Activated naive CD8-positive, alpha-beta T cell (primary cell): Measurements from ENCODE around the gene KIFC3.
A peak's percentile ranks its signal among the peaks of the same experiment; 100 is the strongest.
"Not testable (repeated sequence)": the region's sequence is repeated elsewhere in the genome, so short reads cannot be mapped to it uniquely, and the experiment has no call there.

Experiments
- H3K27ac Mint-ChIP-seq: one replicate; pipeline ENCODE4 v1.8.0; 2021; ENCODE audit warnings: mixed read lengths
- H3K27me3 Mint-ChIP-seq: one replicate; pipeline ENCODE4 v1.8.0; 2021; ENCODE audit warnings: mixed read lengths
- H3K36me3 Mint-ChIP-seq: one replicate; pipeline ENCODE4 v1.8.0; 2021; ENCODE audit warnings: mixed read lengths
- H3K4me1 Mint-ChIP-seq: one replicate; pipeline ENCODE4 v1.8.0; 2021; ENCODE audit warnings: low read depth, mixed read lengths
- H3K4me3 Mint-ChIP-seq: one replicate; pipeline ENCODE4 v1.8.0; 2021; ENCODE audit warnings: mild to moderate bottlenecking, mixed read lengths
- H3K9me3 Mint-ChIP-seq: one replicate; pipeline ENCODE4 v1.8.0; 2021; ENCODE audit warnings: low read depth, mixed read lengths

Gene KIFC3

GRCh38 chr16:57802341-57803133 is at the start of gene KIFC3:
Gene KIFC3, minus strand, starts transcription at chr16:57802491. Its CDS starts 4,248 bp downstream, at chr16:57798243.
- Mint-ChIP-seq H3K27me3 (peaks cover 13% of the 10 kb centered on the region), H3K4me3 (peak within 1 kb of the TSS; percentile 94), H3K9me3 (no peaks in the 10 kb centered on the region), H3K36me3 (no peaks in the 10 kb centered on the region), H3K27ac (peak within 1 kb of the TSS; percentile 97), H3K4me1 (peaks cover 29% of the 10 kb centered on the region)

- H3K4me1 Mint-ChIP-seq = peaks cover 11% of the 10 kb centered on the region
- H3K9me3 Mint-ChIP-seq = no peaks in the 10 kb centered on the region
- H3K27ac Mint-ChIP-seq = no peak overlapping the region
- no peaks in the 10 kb centered on the region for H3K27me3 Mint-ChIP-seq
- H3K36me3 Mint-ChIP-seq = no peaks in the 10 kb centered on the region
- no peak overlapping the region for H3K4me3 Mint-ChIP-seq
Measured at GRCh38 chr16:57848181-57848580, 45.9 kb upstream of the KIFC3 start.

DNA sequence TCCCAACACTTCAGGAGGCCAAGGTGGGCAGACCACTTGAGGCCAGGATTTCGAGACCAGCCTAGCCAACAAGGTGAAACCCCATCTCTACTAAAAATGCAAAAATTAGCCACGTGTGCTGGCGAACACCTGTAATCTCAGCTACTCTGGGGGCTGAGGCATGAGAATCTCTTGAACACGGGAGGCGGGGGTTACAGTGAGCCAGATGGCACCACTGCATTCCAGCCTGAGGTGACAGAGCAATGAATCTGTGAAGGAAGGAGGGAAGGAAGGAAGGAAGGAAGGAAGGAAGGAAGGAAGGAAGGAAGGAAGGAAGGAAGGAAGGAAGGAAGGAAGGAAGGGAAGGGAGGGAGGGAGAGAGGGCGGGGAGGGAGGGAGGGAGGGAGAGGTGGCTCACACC is 44.6 kb upstream of the KIFC3 start:
- not testable (repeated sequence) for H3K27me3 Mint-ChIP-seq, H3K36me3 Mint-ChIP-seq, H3K4me3 Mint-ChIP-seq, H3K27ac Mint-ChIP-seq, H3K9me3 Mint-ChIP-seq
- H3K4me1 Mint-ChIP-seq = peaks cover 11% of the 10 kb centered on the region

DNA sequence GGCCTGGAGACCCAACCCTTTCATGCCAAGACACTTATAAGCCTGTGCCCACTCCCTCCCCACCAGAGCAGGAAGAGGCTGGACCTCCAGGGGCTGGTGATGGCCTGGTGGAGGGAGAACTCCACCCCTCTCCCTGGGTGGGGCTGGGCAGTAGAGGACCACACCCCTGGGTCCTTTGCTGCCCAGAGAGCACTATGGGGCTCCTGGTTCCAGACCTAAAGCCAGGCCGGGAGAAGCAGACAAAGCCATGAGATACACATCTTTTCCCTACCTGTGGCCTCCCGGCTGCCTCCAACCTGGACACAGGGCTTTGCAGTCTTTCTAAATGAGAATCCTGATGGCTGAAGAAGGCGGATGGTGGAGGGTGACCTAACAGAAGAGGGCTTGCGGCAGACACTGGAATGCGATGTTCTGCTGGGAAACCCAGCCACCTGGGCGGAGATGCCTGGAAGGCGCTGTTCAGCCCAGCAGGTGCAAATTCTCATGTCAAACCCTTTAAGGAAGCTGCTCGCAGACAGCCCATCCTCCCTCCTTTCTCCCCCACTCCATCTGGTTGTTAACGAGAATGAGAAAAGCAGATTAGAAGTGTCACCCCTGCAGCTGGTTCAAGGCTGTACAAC is 43.9 kb upstream of the KIFC3 start:
- no peak overlapping the region for H3K27ac Mint-ChIP-seq
- H3K36me3 Mint-ChIP-seq = no peaks in the 10 kb centered on the region
- no peaks in the 10 kb centered on the region for H3K27me3 Mint-ChIP-seq
- H3K4me1 Mint-ChIP-seq = peaks cover 11% of the 10 kb centered on the region
- no peaks in the 10 kb centered on the region for H3K9me3 Mint-ChIP-seq
- H3K4me3 Mint-ChIP-seq = no peak overlapping the region

- Mint-ChIP-seq H3K27ac (no peak overlapping the region), H3K9me3 (no peaks in the 10 kb centered on the region), H3K36me3 (no peaks in the 10 kb centered on the region), H3K27me3 (no peaks in the 10 kb centered on the region), H3K4me1 (peaks cover 11% of the 10 kb centered on the region), H3K4me3 (no peak overlapping the region)
Measured at GRCh38 chr16:57845115-57845514, 42.8 kb upstream of the KIFC3 start.

DNA sequence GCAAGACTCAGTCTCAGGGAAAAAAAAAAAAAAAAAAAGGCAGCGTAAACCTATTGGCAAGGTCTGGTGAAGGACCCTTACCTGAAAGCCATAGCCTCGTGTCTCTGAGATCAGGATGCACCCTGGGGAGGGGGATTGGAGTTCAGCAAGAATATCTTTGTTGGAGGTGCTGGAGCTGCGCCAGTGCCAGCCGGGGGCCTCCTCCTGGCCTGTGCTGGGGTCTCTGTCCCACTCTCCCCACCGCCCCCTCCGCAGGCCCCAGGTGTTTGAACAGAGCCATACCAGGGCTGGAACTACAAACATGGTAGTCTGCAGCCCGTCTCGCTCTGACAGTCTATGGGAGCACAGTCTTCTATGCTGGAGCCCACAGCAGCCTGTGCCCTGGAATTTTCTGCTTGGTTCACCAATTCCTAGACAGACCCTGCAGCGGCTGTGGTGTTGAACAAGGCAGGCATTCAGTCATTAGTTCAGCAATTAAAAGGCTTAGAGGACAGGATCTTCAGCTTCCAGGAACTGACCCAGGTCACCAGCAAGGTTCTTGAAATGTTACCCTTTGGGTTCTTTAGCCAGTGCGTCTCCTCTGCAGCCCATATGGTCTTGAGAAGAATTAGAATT is 42.2 kb upstream of the KIFC3 start:
- Mint-ChIP-seq H3K27ac (no peak overlapping the region), H3K27me3 (no peaks in the 10 kb centered on the region), H3K36me3 (no peaks in the 10 kb centered on the region), H3K4me3 (no peak overlapping the region), H3K4me1 (peaks cover 11% of the 10 kb centered on the region), H3K9me3 (no peaks in the 10 kb centered on the region)

- Mint-ChIP-seq H3K36me3 (no peaks in the 10 kb centered on the region), H3K27me3 (no peaks in the 10 kb centered on the region), H3K4me1 (peaks cover 11% of the 10 kb centered on the region), H3K4me3 (no peak overlapping the region), H3K27ac (no peak overlapping the region), H3K9me3 (no peaks in the 10 kb centered on the region)
Measured at GRCh38 chr16:57843400-57843799, 41.1 kb upstream of the KIFC3 start.

DNA sequence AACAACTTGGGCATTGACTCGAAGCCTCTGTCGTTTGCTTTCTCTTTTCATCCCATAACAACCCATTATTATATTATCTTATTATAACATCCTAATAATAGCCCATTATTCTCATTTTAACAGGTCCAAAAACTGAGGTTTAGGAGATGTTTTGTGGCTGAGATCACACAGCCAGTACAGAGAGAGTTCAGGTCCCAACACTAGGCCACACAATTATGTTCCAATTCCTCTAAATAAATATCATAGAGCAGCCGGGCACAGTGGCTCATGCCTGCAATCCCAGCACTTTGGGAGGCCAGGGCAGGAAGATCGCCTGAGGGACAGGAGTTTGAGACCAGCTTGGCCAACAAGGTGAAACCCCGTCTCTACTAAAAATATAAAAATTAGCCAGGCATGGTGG is 40.3 kb upstream of the KIFC3 start:
- no peak overlapping the region for H3K4me3 Mint-ChIP-seq
- H3K36me3 Mint-ChIP-seq = no peaks in the 10 kb centered on the region
- peaks cover 11% of the 10 kb centered on the region for H3K4me1 Mint-ChIP-seq
- H3K27ac Mint-ChIP-seq = no peak overlapping the region
- no peaks in the 10 kb centered on the region for H3K27me3 Mint-ChIP-seq
- H3K9me3 Mint-ChIP-seq = no peaks in the 10 kb centered on the region

GRCh38 chr16:57840833-57841232 is 38.5 kb upstream of the KIFC3 start:
- H3K36me3 Mint-ChIP-seq = no peaks in the 10 kb centered on the region
- H3K9me3 Mint-ChIP-seq = no peaks in the 10 kb centered on the region
- no peak overlapping the region for H3K27ac Mint-ChIP-seq
- H3K27me3 Mint-ChIP-seq = no peaks in the 10 kb centered on the region
- peaks cover 6% of the 10 kb centered on the region for H3K4me1 Mint-ChIP-seq
- H3K4me3 Mint-ChIP-seq = no peak overlapping the region

- Mint-ChIP-seq H3K4me1 (no peaks in the 10 kb centered on the region), H3K27ac (no peak overlapping the region), H3K9me3 (no peaks in the 10 kb centered on the region), H3K36me3 (no peaks in the 10 kb centered on the region), H3K27me3 (no peaks in the 10 kb centered on the region), H3K4me3 (no peak overlapping the region)
Measured at GRCh38 chr16:57838161-57838560, 35.9 kb upstream of the KIFC3 start.

DNA sequence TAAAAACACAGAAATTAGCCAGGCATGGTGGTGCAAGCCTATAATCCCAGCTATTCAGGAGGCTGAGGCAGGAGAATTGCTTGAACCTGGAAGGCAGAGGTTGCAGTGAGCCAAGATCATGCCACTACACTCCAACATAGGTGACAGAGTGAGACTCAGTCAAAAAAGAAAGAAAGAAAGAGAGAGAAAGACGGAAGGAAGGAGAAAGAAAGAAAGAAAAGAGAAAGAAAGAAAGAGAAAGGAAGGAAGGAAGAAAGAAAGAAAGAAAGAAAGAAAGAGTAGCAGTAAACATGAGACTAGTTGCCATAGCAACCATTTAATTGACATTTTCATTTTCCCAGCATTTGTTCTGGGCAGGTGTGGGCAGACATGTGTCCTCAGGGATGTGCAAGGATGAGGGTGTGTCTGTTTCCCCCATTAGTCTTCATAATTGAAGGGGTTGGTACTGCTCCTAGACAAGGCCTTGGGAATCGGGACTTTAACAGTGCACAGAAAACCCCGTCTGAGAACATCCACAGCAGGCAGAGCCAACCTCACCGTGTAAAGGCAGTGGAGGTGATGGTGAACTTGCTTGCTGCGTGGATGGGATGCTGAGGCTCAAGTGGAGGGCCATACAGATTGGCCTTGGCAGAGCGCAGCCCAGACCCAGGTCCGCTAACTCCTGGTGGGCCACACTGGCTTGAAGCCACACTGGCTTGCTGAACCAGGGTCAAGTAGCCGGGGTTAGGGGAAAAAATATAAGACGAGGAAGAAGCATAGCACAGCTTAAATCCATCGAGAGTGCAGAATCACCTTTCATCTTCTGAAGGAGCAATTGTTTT is 35.2 kb upstream of the KIFC3 start:
- Mint-ChIP-seq H3K36me3 (no peaks in the 10 kb centered on the region), H3K4me3 (no peak overlapping the region), H3K9me3 (no peaks in the 10 kb centered on the region), H3K27me3 (no peaks in the 10 kb centered on the region), H3K27ac (no peak overlapping the region), H3K4me1 (no peaks in the 10 kb centered on the region)

GRCh38 chr16:57835439-57835838 is 33.1 kb upstream of the KIFC3 start:
- H3K4me1 Mint-ChIP-seq, H3K36me3 Mint-ChIP-seq, H3K27ac Mint-ChIP-seq, H3K27me3 Mint-ChIP-seq, H3K9me3 Mint-ChIP-seq, H3K4me3 Mint-ChIP-seq: not testable (repeated sequence)

DNA sequence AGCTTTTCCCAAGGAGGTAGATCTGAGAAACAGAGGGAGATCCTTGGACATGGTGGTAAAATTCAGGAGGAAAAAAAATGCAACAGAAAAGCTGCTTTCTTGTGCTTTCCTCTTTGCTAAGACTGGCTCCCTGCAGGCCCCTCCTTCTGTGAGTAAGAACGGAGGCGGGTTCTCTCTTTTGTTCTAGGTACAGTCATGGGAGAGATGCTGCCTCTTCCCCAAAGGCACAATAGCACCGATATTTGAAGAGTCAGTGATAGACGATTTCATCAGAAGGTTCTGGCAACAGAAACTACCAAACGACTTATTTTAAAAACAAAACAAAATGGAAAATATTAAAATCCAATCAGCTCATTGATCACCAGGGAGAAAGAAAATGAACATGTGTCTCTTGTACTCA is 32.6 kb upstream of the KIFC3 start:
- H3K27ac Mint-ChIP-seq = no peak overlapping the region
- no peaks in the 10 kb centered on the region for H3K36me3 Mint-ChIP-seq
- H3K4me3 Mint-ChIP-seq = no peak overlapping the region
- H3K9me3 Mint-ChIP-seq = no peaks in the 10 kb centered on the region
- H3K27me3 Mint-ChIP-seq = no peaks in the 10 kb centered on the region
- H3K4me1 Mint-ChIP-seq = no peaks in the 10 kb centered on the region

- Mint-ChIP-seq H3K27me3 (no peaks in the 10 kb centered on the region), H3K27ac (no peak overlapping the region), H3K4me3 (no peak overlapping the region), H3K4me1 (no peaks in the 10 kb centered on the region), H3K36me3 (no peaks in the 10 kb centered on the region), H3K9me3 (no peaks in the 10 kb centered on the region)
Measured at GRCh38 chr16:57830890-57831484, 28.7 kb upstream of the KIFC3 start.

GRCh38 chr16:57829969-57830360 is 27.7 kb upstream of the KIFC3 start:
- Mint-ChIP-seq H3K4me1 (no peaks in the 10 kb centered on the region), H3K36me3 (no peaks in the 10 kb centered on the region), H3K4me3 (no peak overlapping the region), H3K27me3 (no peaks in the 10 kb centered on the region), H3K27ac (no peak overlapping the region), H3K9me3 (no peaks in the 10 kb centered on the region)
